ENCODE data around the gene NDEL1.

GRCh38 chr17:8500609-8501008, 64.9 kb downstream of the NDEL1 start:
- TF ChIP-seq ZNF513 (tag by site-specific recombination; IDR thresholded peaks at IDR 0.05) = no peak
- no peak for TF ChIP-seq PBX3 (CRISPR knock-in tag; IDR thresholded peaks at IDR 0.05)

All from HEK293 (cell line).